IMR-90 (cell line): ENCODE measurements around the gene CFAP73.

Source experiments
- CEBPB ChIP-seq: IDR thresholded peaks from 2 replicates; pipeline ENCODE4 v1.6.1; 2012; ENCODE audit warnings: low read depth, low read length, improper control_type of control experiment
- CHD1 ChIP-seq: IDR thresholded peaks from 2 replicates; pipeline ENCODE4 v1.6.1; 2012; ENCODE audit warnings: low read depth, low read length, improper control_type of control experiment
- FOS ChIP-seq: fragments of 150-350 bp; IDR thresholded peaks from 2 replicates; pipeline ENCODE4 v1.6.1; 2016; ENCODE audit warnings: low read depth, low read length
- MAZ ChIP-seq: IDR thresholded peaks from 2 replicates; pipeline ENCODE4 v1.6.1; 2012; ENCODE audit warnings: low read depth, mild to moderate bottlenecking, low read length, improper control_type of control experiment, moderate library complexity, borderline replicate concordance
- POLR2A ChIP-seq: IDR thresholded peaks from 2 replicates; pipeline ENCODE4 v1.6.1; 2012; ENCODE audit warnings: mild to moderate bottlenecking, low read depth, low read length
- RAD21 ChIP-seq: IDR thresholded peaks from 2 replicates; pipeline ENCODE4 v1.6.1; 2012; ENCODE audit warnings: low read length, improper control_type of control experiment
- TF ChIP-seq, protein P1 (sequence below): conservative IDR thresholded peaks from 2 replicates; pipeline ENCODE4 v1.5.1; 2012; ENCODE audit warnings: mild to moderate bottlenecking, low read depth, low read length, improper control_type of control experiment
- TF ChIP-seq, protein P2 (sequence below): fragments of 150-350 bp; IDR thresholded peaks from 2 replicates; pipeline ENCODE4 v1.6.1; 2016; ENCODE audit warnings: low read depth, mild to moderate bottlenecking, low read length, moderate library complexity, borderline replicate concordance

DNA sequence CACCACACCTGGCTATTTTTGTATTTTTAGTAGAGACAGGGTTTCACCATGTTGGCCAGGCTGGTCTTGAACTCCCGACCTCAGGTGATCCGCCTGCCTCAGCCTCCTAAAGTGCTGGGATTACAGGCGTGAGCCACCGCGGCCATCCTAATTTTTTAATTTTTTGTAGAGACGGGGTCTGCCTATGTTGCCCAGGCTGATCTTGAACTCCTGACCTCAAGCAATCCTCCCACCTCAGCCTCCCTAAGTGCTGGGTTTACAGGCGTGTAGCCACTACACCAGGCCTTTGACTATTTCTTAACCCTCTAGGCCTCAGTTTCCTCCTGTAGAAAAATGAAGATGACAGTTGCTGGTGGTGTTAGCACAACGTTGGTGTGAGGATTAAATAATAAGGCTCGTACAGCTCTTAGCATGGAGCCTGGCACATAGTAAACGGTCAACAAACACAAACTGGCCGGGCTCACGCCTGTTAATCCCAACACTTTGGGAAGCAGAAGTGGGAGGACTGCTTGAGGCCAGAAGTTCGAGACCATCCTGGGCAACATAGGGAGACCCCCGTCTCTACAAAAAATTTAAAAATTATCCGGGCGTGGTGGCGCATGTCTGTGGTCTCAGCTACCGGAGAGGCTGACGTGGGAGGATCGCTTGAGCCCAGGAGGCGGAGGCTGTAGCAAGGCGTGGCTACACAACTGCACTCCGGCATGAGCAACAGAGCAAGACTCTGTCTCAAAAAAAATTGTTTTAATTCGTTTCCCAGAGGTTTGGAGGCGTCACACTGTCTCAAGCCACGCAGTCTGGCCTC is 34.8 kb downstream of the CFAP73 start:
- TF ChIP-seq POLR2A (no peak), RAD21 (no peak), FOS (no peak), CEBPB (no peak), CHD1 (no peak), MAZ (0 out of 2 replicates have a peak, but pooled peaks have one; percentile 8)
- TF ChIP-seq, protein P1, sequence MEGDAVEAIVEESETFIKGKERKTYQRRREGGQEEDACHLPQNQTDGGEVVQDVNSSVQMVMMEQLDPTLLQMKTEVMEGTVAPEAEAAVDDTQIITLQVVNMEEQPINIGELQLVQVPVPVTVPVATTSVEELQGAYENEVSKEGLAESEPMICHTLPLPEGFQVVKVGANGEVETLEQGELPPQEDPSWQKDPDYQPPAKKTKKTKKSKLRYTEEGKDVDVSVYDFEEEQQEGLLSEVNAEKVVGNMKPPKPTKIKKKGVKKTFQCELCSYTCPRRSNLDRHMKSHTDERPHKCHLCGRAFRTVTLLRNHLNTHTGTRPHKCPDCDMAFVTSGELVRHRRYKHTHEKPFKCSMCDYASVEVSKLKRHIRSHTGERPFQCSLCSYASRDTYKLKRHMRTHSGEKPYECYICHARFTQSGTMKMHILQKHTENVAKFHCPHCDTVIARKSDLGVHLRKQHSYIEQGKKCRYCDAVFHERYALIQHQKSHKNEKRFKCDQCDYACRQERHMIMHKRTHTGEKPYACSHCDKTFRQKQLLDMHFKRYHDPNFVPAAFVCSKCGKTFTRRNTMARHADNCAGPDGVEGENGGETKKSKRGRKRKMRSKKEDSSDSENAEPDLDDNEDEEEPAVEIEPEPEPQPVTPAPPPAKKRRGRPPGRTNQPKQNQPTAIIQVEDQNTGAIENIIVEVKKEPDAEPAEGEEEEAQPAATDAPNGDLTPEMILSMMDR, result no peak
- TF ChIP-seq, protein P2, sequence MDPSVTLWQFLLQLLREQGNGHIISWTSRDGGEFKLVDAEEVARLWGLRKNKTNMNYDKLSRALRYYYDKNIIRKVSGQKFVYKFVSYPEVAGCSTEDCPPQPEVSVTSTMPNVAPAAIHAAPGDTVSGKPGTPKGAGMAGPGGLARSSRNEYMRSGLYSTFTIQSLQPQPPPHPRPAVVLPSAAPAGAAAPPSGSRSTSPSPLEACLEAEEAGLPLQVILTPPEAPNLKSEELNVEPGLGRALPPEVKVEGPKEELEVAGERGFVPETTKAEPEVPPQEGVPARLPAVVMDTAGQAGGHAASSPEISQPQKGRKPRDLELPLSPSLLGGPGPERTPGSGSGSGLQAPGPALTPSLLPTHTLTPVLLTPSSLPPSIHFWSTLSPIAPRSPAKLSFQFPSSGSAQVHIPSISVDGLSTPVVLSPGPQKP, result no peak
